OCI-LY7 (cell line): ENCODE measurements around the gene CHST13. TPM values are rescaled to one million over a fixed set of nuclear protein-coding genes. Genes with fewer than 3 reads are reported as not detected.

Experiments
- BruUV-seq: library from RNA; stranded (reverse); fragments of 400-500 nt; replicated peaks from 2 replicates; lab custom pipeline; 2021; lab: Mats Ljungman, UMichigan
- CTCF ChIA-PET: fragments of 300-600 bp; sonication (Branson Sonifier 250); formaldehyde crosslinking; loops from one replicate; lab custom pipeline; 2022; ENCODE audit warnings: antibody characterized with exemption; ENCODE audit not compliant: unreplicated experiment; lab: Charles Lee
- POLR2A ChIA-PET: fragments of 300-600 bp; sonication (Branson Sonifier 250); formaldehyde crosslinking; loops from one replicate; lab custom pipeline; 2022; ENCODE audit warnings: antibody characterized with exemption; lab: Charles Lee
- DNase-seq: peaks from one replicate; pipeline ENCODE4 v3.0.0-alpha.2; 2015; ENCODE audit warnings: low spot score
- H2AFZ ChIP-seq: fragments of 200-600 bp; sonication (generic), shearing (Covaris generic); 2 replicates; pipeline ENCODE4 v1.6.1; 2014; ENCODE audit warnings: mild to moderate bottlenecking, antibody characterized with exemption, low read length, moderate library complexity
- H3K27ac ChIP-seq: fragments of 200-600 bp; sonication (generic); 2 replicates; pipeline ENCODE4 v1.5.1; 2014; ENCODE audit warnings: mixed run types, low read depth, mild to moderate bottlenecking, moderate library complexity, low read length, inconsistent platforms; ENCODE audit not compliant: poor library complexity, severe bottlenecking
- H3K36me3 ChIP-seq: fragments of 200-600 bp; sonication (generic); 2 replicates; pipeline ENCODE4 v1.6.1; 2014; ENCODE audit warnings: mild to moderate bottlenecking, antibody characterized with exemption, low read length, moderate library complexity, mixed read lengths; ENCODE audit not compliant: insufficient read depth
- H3K4me1 ChIP-seq: fragments of 200-600 bp; sonication (generic); 2 replicates; pipeline ENCODE4 v1.5.1; 2014; ENCODE audit warnings: mild to moderate bottlenecking, low read length; ENCODE audit not compliant: insufficient read depth, poor library complexity, severe bottlenecking
- H3K4me2 ChIP-seq: fragments of 200-600 bp; sonication (generic); 2 replicates; pipeline ENCODE4 v1.6.1; 2014; ENCODE audit warnings: mild to moderate bottlenecking, low read length
- H3K4me3 ChIP-seq: fragments of 200-600 bp; sonication (generic); 2 replicates; pipeline ENCODE4 v1.5.1; 2014; ENCODE audit warnings: mild to moderate bottlenecking, low read depth, low read length; ENCODE audit not compliant: poor library complexity, severe bottlenecking
- H3K79me2 ChIP-seq: fragments of 200-600 bp; sonication (generic); 2 replicates; pipeline ENCODE4 v1.6.1; 2016; ENCODE audit warnings: low read depth, mild to moderate bottlenecking, low read length, moderate library complexity, mixed read lengths; ENCODE audit not compliant: insufficient read depth
- H3K9me2 ChIP-seq: fragments of 200-600 bp; sonication (generic); 2 replicates; pipeline ENCODE4 v1.6.1; 2016; ENCODE audit warnings: mild to moderate bottlenecking, low read length, mixed read lengths; ENCODE audit not compliant: insufficient read depth
- H3K9me3 ChIP-seq: fragments of 200-600 bp; sonication (generic); 2 replicates; pipeline ENCODE4 v1.6.1; 2014; ENCODE audit warnings: mild to moderate bottlenecking, mixed run types, low read length, mixed read lengths
- H4K20me1 ChIP-seq: fragments of 200-600 bp; sonication (generic); 2 replicates; pipeline ENCODE4 v1.6.1; 2014; ENCODE audit warnings: mild to moderate bottlenecking, antibody characterized with exemption, low read length, moderate library complexity, mixed read lengths; ENCODE audit not compliant: insufficient read depth
- CTCF ChIP-seq: fragments of 200-600 bp; sonication (generic); conservative IDR thresholded peaks from 2 replicates; pipeline ENCODE4 v1.5.1; 2014; ENCODE audit warnings: mild to moderate bottlenecking, antibody characterized with exemption, low read length, moderate library complexity, mixed read lengths
- EZH2phosphoT487 ChIP-seq: fragments of 200-600 bp; sonication (generic); IDR thresholded peaks from 2 replicates; pipeline ENCODE4 v1.6.1; 2018; ENCODE audit warnings: low read depth, borderline replicate concordance, mild to moderate bottlenecking, mixed run types, antibody characterized with exemption, low read length, moderate library complexity, mixed read lengths
- intact Hi-C: fragments of 100-400 bp; cut with micrococcal nuclease; formaldehyde crosslinking; loops from one replicate; pipeline ENCODE4 v1.10.0; 2022; ENCODE audit not compliant: unreplicated experiment
- total RNA-seq, 2 experiments: library from RNA; depleted of rRNA in 1 of 2; stranded (reverse); fragments of >200 nt in 1 of 2; shearing (Covaris generic) in 1 of 2; gene quantifications; 2 replicates each; pipeline ENCODE4 v1.2.3, GENCODE V29; 2014 to 2022

The CHST13 gene
- total RNA-seq, 2 experiments from 2014 or later, result not detected

- H3K9me3 ChIP-seq, result no peaks in the 10 kb centered on the region
- H3K27ac ChIP-seq, result no peak overlapping the region
- peak; percentile 18 for DNase-seq
- CTCF ChIA-PET, result no interaction called here
- no peaks in the 10 kb centered on the region for H3K9me2 ChIP-seq
- H3K4me1 ChIP-seq, result no peaks in the 10 kb centered on the region
- H3K79me2 ChIP-seq, result no peaks in the 10 kb centered on the region
- POLR2A ChIA-PET, result no interaction called here
- no peaks in the 10 kb centered on the region for H3K36me3 ChIP-seq
- no peak overlapping the region for H3K4me2 ChIP-seq
- TF ChIP-seq EZH2phosphoT487, result no peak
- TF ChIP-seq CTCF, result 0 out of 2 replicates have a peak, but pooled peaks have one; percentile 18
- no peaks in the 10 kb centered on the region for H4K20me1 ChIP-seq
- H3K4me3 ChIP-seq, result no peak overlapping the region
- no peak overlapping the region for H2AFZ ChIP-seq
- BruUV-seq, result no TSS peak
- intact Hi-C loops, result no loop called here
These were observed 4.2 kb upstream of the CHST13 start for GRCh38 chr3:126519506-126520455.

GRCh38 chr3:126521122-126521891, 2.6 kb upstream of the CHST13 start:
- BruUV-seq, result no TSS peak
- DNase-seq, result no peak
- no peak overlapping the region for H3K27ac ChIP-seq
- H2AFZ ChIP-seq, result no peak overlapping the region
- no peaks in the 10 kb centered on the region for H3K4me1 ChIP-seq
- H3K79me2 ChIP-seq, result no peaks in the 10 kb centered on the region
- no peaks in the 10 kb centered on the region for H3K9me2 ChIP-seq
- no peak overlapping the region for H3K4me2 ChIP-seq
- no peaks in the 10 kb centered on the region for H3K9me3 ChIP-seq
- H3K36me3 ChIP-seq, result no peaks in the 10 kb centered on the region
- TF ChIP-seq EZH2phosphoT487 (no peak), CTCF (no peak)
- POLR2A ChIA-PET, result no interaction called here
- H4K20me1 ChIP-seq, result no peaks in the 10 kb centered on the region
- intact Hi-C loops, result no loop called here
- no peak overlapping the region for H3K4me3 ChIP-seq
- CTCF ChIA-PET, result no interaction called here
